Body of pancreas (tissue), 4 donors: ENCODE measurements around the gene OR13C5. TPM values are rescaled to one million over a fixed set of nuclear protein-coding genes. Genes with fewer than 3 reads are reported as not detected.

Source experiments
- ATAC-seq: fragments of 150-250 bp; one replicate; pipeline ENCODE4 v1.9.1; 2016
- DNase-seq, 4 donors: peaks; one replicate each; pipeline ENCODE4 v3.0.0-alpha.2; 2019
- H3K27ac ChIP-seq, 4 donors: fragments of 200-600 bp; sonication (generic); 1 replicate in 3 of 4; 2 replicates in 1 of 4; pipeline versions ENCODE4 v1.5.1 to v1.6.1; 2016 to 2019; ENCODE audit warnings: mild to moderate bottlenecking in 1 of 4, mixed read lengths in 1 of 4, moderate library complexity in 1 of 4
- H3K27me3 ChIP-seq, 2 donors: fragments of 200-600 bp; sonication (generic); one replicate each; pipeline ENCODE4 v1.6.0; 2016; ENCODE audit warnings: mild to moderate bottlenecking in 1 of 2
- H3K36me3 ChIP-seq, 2 donors: fragments of 200-600 bp; sonication (generic); replicated peaks in 1 of 2; 2 replicates each; pipeline ENCODE4 v1.5.1; 2016; ENCODE audit warnings: low read depth in 2 of 2; ENCODE audit not compliant: insufficient read depth in 1 of 2
- H3K4me1 ChIP-seq: fragments of 200-600 bp; sonication (generic); one replicate; pipeline ENCODE4 v1.6.0; 2016
- H3K4me3 ChIP-seq, 2 donors: fragments of 200-600 bp; sonication (generic); 1 replicate in 1 of 2; 2 replicates in 1 of 2; pipeline ENCODE4 v1.5.1; 2016 to 2019
- H3K9me3 ChIP-seq, 3 donors: fragments of 200-600 bp; sonication (generic); 1 replicate in 2 of 3; 2 replicates in 1 of 3; pipeline ENCODE4 v1.5.1; 2016
- POLR2A ChIP-seq, 3 donors: fragments of 450-650 bp; IDR thresholded peaks; one replicate each; pipeline ENCODE4 v1.6.1; 2016; ENCODE audit warnings: antibody characterized with exemption in 3 of 3, mild to moderate bottlenecking in 2 of 3
- WGBS, 2 donors: methylation state at CpG; one replicate each; pipeline ENCODE4 v1.1.5; 2017; 5-methylcytosine and 5-hydroxymethylcytosine counted together
- intact Hi-C: fragments of 100-400 bp; cut with DNase I; formaldehyde crosslinking; loops from one replicate; pipeline ENCODE4 v1.15.1; 2023
- total RNA-seq, 2 donors: library from RNA; depleted of rRNA; stranded (reverse); fragments of >200 nt; gene quantifications; one replicate each; pipeline ENCODE4 v1.1.0, GENCODE V29; 2016
- TF ChIP-seq, protein P1 (sequence below), 7 experiments: fragments of 450-650 bp in 4 of 7; fragments of 200-600 bp in 3 of 7; sonication (generic) in 3 of 7; IDR thresholded peaks; one replicate each; pipeline ENCODE4 v1.5.1; 2016 to 2019; ENCODE audit warnings: antibody characterized with exemption in 7 of 7

Gene OR13C5
- total RNA-seq, 2 donors from 2014 or later, result not detected

DNA sequence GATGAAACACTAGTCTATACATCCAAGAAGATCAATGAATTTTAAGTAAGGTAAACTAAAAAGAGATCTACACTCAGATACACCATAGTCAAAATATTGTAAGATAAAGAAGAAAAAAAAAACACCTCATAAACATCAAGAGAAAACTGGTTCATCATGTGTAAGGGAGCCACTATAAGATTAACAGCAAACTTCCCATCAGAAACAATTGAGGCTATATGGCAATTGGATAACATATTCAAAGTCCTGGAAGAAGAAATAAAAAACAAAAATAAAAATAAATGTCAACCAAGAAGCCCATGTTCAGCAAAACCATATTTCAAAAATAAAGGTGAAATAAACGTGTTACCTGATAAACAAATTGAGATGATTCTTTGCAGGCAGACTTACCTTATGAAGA, 26.6 kb downstream of the OR13C5 start:
- no peaks in the 10 kb centered on the region for H3K36me3 ChIP-seq
- 38 to 50% methylated on average over 1 of the region's 1 CpG for WGBS, 2 donors
- H3K4me3 ChIP-seq, result no peak overlapping the region
- ATAC-seq (no peak), DNase-seq (no peak)
- intact Hi-C loops, result no loop called here
- H3K9me3 ChIP-seq, result no peaks in the 10 kb centered on the region
- H3K27ac ChIP-seq, result no peak overlapping the region
- no peak for TF ChIP-seq POLR2A (IDR thresholded peaks at IDR 0.05)
- TF ChIP-seq, protein P1, sequence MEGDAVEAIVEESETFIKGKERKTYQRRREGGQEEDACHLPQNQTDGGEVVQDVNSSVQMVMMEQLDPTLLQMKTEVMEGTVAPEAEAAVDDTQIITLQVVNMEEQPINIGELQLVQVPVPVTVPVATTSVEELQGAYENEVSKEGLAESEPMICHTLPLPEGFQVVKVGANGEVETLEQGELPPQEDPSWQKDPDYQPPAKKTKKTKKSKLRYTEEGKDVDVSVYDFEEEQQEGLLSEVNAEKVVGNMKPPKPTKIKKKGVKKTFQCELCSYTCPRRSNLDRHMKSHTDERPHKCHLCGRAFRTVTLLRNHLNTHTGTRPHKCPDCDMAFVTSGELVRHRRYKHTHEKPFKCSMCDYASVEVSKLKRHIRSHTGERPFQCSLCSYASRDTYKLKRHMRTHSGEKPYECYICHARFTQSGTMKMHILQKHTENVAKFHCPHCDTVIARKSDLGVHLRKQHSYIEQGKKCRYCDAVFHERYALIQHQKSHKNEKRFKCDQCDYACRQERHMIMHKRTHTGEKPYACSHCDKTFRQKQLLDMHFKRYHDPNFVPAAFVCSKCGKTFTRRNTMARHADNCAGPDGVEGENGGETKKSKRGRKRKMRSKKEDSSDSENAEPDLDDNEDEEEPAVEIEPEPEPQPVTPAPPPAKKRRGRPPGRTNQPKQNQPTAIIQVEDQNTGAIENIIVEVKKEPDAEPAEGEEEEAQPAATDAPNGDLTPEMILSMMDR (IDR thresholded peaks at IDR 0.05), result no peak
- H3K27me3 ChIP-seq, result no peaks in the 10 kb centered on the region
- H3K4me1 ChIP-seq, result no peaks in the 10 kb centered on the region

GRCh38 chr9:104568868-104569267, 30.3 kb downstream of the OR13C5 start, which contains the start of gene OR13C8:
Gene OR13C8 (plus strand): TSS chr9:104569168. CDS start chr9:104569168, 0 bp downstream.
- Histone ChIP-seq H3K27me3 (no peaks in the 10 kb centered on the region), H3K9me3 (no peaks in the 10 kb centered on the region), H3K4me1 (no peaks in the 10 kb centered on the region), H3K27ac (no peak within 1 kb of the TSS), H3K4me3 (no peak within 1 kb of the TSS), H3K36me3 (no peaks in the 10 kb centered on the region)
- no peak for TF ChIP-seq POLR2A (IDR thresholded peaks at IDR 0.05)
- TF ChIP-seq, protein P1 (IDR thresholded peaks at IDR 0.05), result no peak
- DNase-seq (no peak), ATAC-seq (no peak)
- WGBS, 2 donors, result 81 to 86% methylated on average over 4 of the region's 4 CpGs
- intact Hi-C loops, result no loop called here

DNA sequence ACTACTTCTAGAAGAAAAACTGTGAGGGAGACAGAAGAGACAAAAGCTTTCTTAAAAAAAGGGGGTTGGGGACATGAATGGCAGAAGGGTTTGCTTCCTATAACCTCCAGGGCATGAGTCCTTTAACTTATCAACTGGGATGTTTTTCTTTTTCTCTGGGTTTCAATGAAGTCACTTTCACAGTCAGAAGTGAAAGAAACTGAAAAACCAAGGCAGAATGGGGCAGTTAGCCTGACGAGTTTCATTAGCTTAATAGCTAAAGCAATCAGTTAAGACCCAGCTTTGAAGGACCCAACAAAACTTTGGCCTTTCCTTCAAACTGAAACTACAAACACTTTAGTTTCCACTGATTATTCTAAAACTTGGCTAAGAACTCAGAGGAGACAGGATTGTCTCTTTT, 34.9 kb downstream of the OR13C5 start:
- WGBS, 2 donors, result 36 to 46% methylated on average over 1 of the region's 1 CpG
- no peaks in the 10 kb centered on the region for H3K27me3 ChIP-seq
- no peak for DNase-seq
- intact Hi-C loops, result no loop called here
- ATAC-seq, result no peak
- H3K4me1 ChIP-seq, result no peaks in the 10 kb centered on the region
- H3K9me3 ChIP-seq, result no peaks in the 10 kb centered on the region
- H3K4me3 ChIP-seq, result no peak overlapping the region
- H3K36me3 ChIP-seq, result no peaks in the 10 kb centered on the region
- no peak for TF ChIP-seq POLR2A (IDR thresholded peaks at IDR 0.05)
- TF ChIP-seq, protein P1 (IDR thresholded peaks at IDR 0.05), result no peak
- no peak overlapping the region for H3K27ac ChIP-seq

- 85 to 89% methylated on average over 8 of the region's 8 CpGs for WGBS, 2 donors
- Histone ChIP-seq H3K4me1 (no peaks in the 10 kb centered on the region), H3K27ac (no peak overlapping the region), H3K4me3 (no peak overlapping the region), H3K36me3 (no peaks in the 10 kb centered on the region), H3K27me3 (no peaks in the 10 kb centered on the region), H3K9me3 (no peaks in the 10 kb centered on the region)
- no peak for TF ChIP-seq POLR2A (IDR thresholded peaks at IDR 0.05)
- TF ChIP-seq, protein P1 (IDR thresholded peaks at IDR 0.05), result no peak
- intact Hi-C loops, result no loop called here
- ATAC-seq (no peak), DNase-seq (no peak)
Measured at GRCh38 chr9:104556830-104557634, 42.2 kb downstream of the OR13C5 start.

DNA sequence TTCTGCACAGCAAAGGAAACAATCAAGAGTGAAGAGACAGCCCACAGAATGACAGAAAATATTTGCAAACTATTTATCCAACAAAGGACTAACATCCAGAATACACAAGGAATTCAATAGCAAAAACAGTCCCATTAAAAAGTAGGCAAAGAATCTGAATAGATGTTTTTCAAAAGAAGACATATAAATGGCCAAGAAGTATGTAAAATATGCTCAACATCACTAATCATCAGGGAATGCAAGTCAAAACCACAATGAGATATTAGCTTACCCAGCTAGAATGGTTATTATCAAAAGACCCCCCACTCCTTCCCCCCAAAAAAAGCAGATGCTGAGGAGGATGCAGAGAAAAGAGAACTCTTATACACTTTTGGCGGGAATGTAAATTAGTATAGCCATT, 43.7 kb downstream of the OR13C5 start:
- no peak overlapping the region for H3K27ac ChIP-seq
- H3K27me3 ChIP-seq, result no peaks in the 10 kb centered on the region
- WGBS, 2 donors, result 88% methylated on average over 1 of the region's 1 CpG
- no peaks in the 10 kb centered on the region for H3K4me1 ChIP-seq
- no peak overlapping the region for H3K4me3 ChIP-seq
- H3K9me3 ChIP-seq, result no peaks in the 10 kb centered on the region
- no peak for TF ChIP-seq POLR2A (IDR thresholded peaks at IDR 0.05)
- TF ChIP-seq, protein P1 (IDR thresholded peaks at IDR 0.05), result no peak
- ATAC-seq (no peak), DNase-seq (no peak)
- H3K36me3 ChIP-seq, result no peaks in the 10 kb centered on the region
- intact Hi-C loops, result no loop called here
